GM19099 (cell line): ENCODE results near the gene DAAM1.

Experiments
- POLR2A ChIP-seq: IDR thresholded peaks from 3 replicates; pipeline ENCODE4 v1.6.1; 2011; ENCODE audit warnings: low read depth; ENCODE audit not compliant: insufficient read length; ENCODE audit errors: extremely low read depth

DAAM1 gene

GRCh38 chr14:59253527-59253926 is 65.1 kb downstream of the DAAM1 start:
- TF ChIP-seq POLR2A: no peak

DNA sequence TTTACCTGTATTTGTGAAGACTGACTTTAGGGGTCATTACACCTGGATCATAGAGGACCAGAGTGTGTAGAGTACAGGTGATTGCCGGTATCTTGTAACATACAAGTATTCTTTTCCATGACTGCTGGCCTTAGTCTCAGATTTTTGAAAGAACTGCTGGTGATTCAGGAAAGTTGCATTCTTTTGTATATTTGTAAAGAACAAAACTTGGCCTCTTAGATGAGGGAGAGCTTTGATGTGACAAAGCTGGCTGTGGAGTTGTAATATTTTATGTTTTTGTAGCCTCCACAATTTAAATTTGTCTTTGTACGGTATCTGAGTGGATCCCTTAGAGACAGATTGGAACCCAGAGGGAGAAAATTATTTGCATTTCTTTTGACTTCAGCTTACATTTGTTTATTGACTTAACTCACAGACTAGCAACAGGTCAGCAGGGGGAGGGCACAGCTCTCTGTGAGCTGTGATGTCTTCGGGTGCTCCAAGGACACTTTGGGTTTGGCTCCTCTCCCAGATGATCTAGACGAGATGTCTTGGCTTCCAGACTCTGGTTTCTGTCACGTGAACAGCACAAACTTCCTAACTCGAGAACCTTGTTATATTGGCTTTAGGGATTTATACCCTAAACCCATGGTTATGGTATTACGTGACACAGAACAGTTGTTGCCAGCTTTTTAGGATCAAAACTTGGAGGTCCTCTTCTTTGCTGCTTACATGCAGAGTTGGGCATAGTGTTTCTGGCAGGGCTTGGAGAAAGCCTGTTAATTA is 65.9 kb downstream of the DAAM1 start:
- TF ChIP-seq POLR2A: no peak

- TF ChIP-seq POLR2A: no peak
Observed at GRCh38 chr14:59254911-59255545, 66.6 kb downstream of the DAAM1 start.

GRCh38 chr14:59256331-59256730 is 67.9 kb downstream of the DAAM1 start:
- no peak for TF ChIP-seq POLR2A

DNA sequence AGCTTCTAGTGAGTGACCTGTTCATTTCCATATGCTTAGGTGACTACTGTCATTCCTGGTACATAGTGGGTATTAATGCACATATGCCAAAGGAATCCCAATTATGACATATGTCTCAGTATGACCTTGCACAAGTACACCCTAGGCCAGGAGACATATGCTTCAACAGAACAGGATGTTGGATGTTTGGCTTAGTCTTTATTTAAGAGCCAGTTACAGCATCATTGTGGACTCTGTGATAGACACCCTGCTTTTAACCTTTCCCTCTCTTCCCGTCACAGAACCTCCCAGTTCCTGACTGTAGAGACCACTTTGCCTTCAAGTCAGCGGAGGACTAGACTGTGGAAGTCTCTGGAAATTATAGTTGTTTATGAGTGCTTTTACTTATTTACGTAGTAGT is 72.9 kb downstream of the DAAM1 start:
- no peak for TF ChIP-seq POLR2A

GRCh38 chr14:59262717-59263454 is 74.4 kb downstream of the DAAM1 start:
- no peak for TF ChIP-seq POLR2A

- TF ChIP-seq POLR2A: no peak
Observed at GRCh38 chr14:59265808-59266207, 77.3 kb downstream of the DAAM1 start.

- no peak for TF ChIP-seq POLR2A
Observed at GRCh38 chr14:59267046-59267445, 78.6 kb downstream of the DAAM1 start.

DNA sequence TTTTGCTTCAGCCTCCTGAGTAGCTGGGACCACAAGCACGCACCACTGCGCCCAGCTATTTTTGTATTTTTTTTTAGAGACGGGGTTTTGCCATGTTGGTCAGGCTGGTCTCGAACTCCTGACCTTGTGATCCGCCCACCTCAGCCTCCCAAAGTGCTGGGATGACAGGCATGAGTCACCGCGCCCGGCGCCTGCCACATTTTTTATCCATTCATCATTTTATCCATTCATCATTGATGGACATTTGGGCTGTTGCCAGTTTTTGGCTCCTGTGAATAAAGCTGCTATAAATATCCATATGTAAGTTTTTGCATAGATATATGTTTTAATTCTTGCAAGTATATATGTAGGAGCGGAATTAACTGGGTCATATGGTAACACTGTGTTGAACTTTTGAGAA is 79.5 kb downstream of the DAAM1 start:
- TF ChIP-seq POLR2A: no peak

DNA sequence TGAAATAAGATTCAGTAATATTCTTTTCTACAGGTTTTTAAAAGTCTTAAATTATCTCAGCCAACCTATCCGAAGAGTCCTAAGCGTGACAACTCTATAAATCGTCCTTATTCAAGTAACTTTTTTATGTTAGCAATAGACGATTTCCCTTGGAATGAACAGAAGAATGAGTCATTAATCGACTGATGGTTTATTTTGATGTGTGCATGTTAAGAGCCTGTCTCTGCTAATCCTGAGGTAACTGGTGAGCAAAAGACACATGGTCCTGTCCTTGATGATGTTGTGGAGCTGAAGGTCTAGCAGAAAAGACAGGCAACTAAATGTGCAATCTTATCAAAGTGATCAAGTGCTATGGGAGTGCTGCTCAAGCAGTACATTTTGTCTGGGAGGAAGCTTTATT is 80.4 kb downstream of the DAAM1 start:
- no peak for TF ChIP-seq POLR2A

DNA sequence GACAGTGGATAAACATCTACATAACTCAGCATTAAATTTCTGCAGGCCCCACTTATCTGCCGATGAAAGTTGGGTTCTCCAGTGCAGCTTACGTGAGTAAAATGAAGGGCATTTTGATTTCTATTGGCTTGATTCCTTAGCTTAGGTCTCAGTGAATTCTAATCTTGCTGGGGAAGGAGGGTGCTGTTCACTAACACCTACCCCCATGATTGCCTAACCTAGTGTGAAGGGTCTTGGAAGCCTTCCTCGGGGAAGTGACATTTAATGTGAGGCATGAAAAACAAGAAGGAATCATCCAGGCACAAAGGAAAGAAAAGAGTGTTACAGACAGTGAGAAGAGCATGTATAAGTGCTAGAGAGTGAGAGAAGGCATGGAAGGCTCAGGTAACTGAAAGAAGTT is 81.0 kb downstream of the DAAM1 start:
- TF ChIP-seq POLR2A: no peak

DNA sequence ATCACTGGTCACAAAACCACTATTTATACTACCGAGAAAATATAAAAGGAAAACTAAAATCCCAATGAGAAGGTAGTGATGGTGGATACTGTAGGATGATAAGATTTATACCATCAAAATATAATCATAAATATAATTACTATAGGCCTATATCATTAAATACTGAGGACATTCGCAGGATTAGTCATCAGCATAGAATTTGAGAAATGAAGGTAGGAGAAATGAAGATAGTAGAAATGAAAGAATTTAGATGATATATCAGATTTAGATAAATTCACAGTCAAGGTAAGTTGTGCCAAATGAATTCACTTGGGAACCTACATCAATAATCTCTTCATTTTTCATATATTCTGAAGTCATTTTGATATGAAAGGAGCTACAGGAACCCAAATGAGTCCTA is 82.8 kb downstream of the DAAM1 start:
- no peak for TF ChIP-seq POLR2A

DNA sequence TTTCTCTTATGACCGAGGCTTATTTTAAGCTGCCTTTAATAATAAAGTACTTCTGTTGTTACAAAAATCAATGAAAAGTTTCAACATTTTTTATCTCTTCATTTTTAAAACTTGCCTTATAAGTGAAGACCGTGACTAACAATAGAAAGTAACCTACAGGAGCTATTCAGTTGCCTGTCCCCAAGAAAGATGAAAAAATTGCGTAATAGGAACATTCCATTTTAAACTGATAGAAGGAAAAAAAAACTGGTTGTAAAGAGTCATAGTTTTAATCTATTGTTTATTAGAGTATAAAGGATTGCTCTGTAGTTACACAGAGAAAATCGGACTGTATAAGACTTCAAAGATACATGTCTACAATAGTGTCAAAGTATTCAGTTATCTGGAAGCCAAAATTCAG is 83.3 kb downstream of the DAAM1 start:
- TF ChIP-seq POLR2A: no peak

- TF ChIP-seq POLR2A: no peak
Observed at GRCh38 chr14:59272633-59273032, 84.2 kb downstream of the DAAM1 start.

DNA sequence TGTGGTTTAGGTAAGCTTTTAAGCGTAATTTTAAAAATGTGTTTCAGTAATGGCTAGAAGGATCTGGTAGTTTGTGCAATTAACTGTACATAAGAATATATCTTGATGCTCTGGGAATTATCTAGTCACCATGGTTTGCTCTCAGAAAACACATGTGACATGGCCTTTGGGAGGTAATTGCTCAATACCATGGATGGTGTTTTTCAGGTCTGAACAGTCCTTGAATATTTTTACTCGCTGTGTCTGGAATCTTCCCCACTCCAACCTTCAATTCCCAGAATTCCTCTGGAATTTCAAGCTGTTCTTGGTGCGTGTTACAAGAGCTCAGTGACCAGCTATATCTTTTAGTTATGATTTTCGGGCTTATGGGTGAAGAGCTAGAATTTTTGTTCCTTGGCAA is 85.3 kb downstream of the DAAM1 start:
- TF ChIP-seq POLR2A: no peak

DNA sequence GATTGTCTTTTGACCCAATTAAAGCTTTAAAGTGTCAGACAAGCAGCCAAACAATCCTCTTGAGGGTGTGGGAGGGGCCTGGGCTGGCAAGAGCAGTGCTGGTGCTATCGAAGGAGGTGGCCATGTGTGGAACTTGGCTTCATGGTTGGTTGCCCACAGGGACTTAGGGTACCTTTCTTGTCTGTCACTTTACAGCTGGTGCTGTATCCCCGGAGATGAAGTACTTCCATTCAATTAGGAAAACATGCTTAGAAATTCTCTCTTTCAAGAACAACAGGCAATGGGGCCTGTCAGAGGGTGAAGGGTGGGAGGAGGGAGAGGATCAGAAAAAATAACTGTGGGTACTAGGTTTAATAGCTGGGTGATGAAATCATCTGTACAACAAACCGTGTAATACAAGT is 86.5 kb downstream of the DAAM1 start:
- TF ChIP-seq POLR2A: no peak

- no peak for TF ChIP-seq POLR2A
Observed at GRCh38 chr14:59275668-59276067, 87.2 kb downstream of the DAAM1 start.

- no peak for TF ChIP-seq POLR2A
Observed at GRCh38 chr14:59276235-59276634, 87.8 kb downstream of the DAAM1 start.
